Heart left ventricle (tissue), 16 donors: Measurements from ENCODE around the gene IL26. TPM values are rescaled to one million over a fixed set of nuclear protein-coding genes. Genes with fewer than 3 reads are reported as not detected.

Experiments used
- ATAC-seq, 4 donors: fragments of 200-7000 bp; cut with Tn5 transposase; one replicate each; pipeline ENCODE4 v1.9.1; 2020 to 2022; ENCODE audit warnings: moderate library complexity in 4 of 4, mild to moderate bottlenecking in 3 of 4, moderate number of reproducible peaks in 1 of 4
- DNase-seq, 5 donors: peaks; one replicate each; pipeline ENCODE4 v3.0.0-alpha.2; 2020
- H3K27ac ChIP-seq, 12 donors: fragments of 200-600 bp; sonication (generic) in 4 of 12; one replicate each; pipeline versions ENCODE4 v1.5.0 to v1.8.0; 2016 to 2022; ENCODE audit warnings: mild to moderate bottlenecking in 2 of 12
- H3K27me3 ChIP-seq, 9 donors: fragments of 200-600 bp; sonication (generic) in 2 of 9; one replicate each; pipeline versions ENCODE4 v1.5.1 to v1.8.0; 2016 to 2022; ENCODE audit warnings: mild to moderate bottlenecking in 3 of 9
- H3K36me3 ChIP-seq, 9 donors: fragments of 200-600 bp; sonication (generic) in 2 of 9; one replicate each; pipeline versions ENCODE4 v1.5.0 to v1.8.0; 2018 to 2022; ENCODE audit warnings: mild to moderate bottlenecking in 2 of 9
- H3K4me1 ChIP-seq, 12 donors: fragments of 200-600 bp; sonication (generic) in 4 of 12; one replicate each; pipeline versions ENCODE4 v1.5.0 to v1.8.0; 2016 to 2022; ENCODE audit warnings: mild to moderate bottlenecking in 3 of 12
- H3K4me3 ChIP-seq, 12 donors: fragments of 200-600 bp; sonication (generic) in 4 of 12; one replicate each; pipeline versions ENCODE4 v1.5.0 to v1.8.0; 2017 to 2022; ENCODE audit warnings: mild to moderate bottlenecking in 9 of 12, moderate library complexity in 4 of 12
- H3K9me3 ChIP-seq, 12 donors: fragments of 200-600 bp; sonication (generic) in 4 of 12; one replicate each; pipeline versions ENCODE4 v1.5.0 to v1.8.0; 2016 to 2022; ENCODE audit warnings: mild to moderate bottlenecking in 1 of 12
- CTCF ChIP-seq, 12 donors: fragments of 200-600 bp; sonication (generic) in 4 of 12; IDR thresholded peaks; one replicate each; pipeline versions ENCODE4 v1.5.0 to v1.8.0; 2018 to 2022; ENCODE audit warnings: antibody characterized with exemption in 12 of 12, mild to moderate bottlenecking in 5 of 12
- POLR2A ChIP-seq, 2 donors: fragments of 450-650 bp; IDR thresholded peaks; one replicate each; pipeline ENCODE4 v1.6.1; 2017; ENCODE audit warnings: antibody characterized with exemption in 2 of 2, mild to moderate bottlenecking in 2 of 2, moderate library complexity in 2 of 2
- WGBS, 4 donors: extraction: QIAGEN DNeasy Blood & Tissue Kit in 2 of 4; methylation state at CpG; one replicate each; pipeline versions ENCODE4 v1.1.5 to v1.1.7; 2013 to 2018; 5-methylcytosine and 5-hydroxymethylcytosine counted together
- intact Hi-C, 10 donors: fragments of 100-400 bp; cut with DNase I; formaldehyde crosslinking; loops; one replicate each; pipeline versions ENCODE4 v1.11.1 to v1.14.2; 2022
- polyA plus RNA-seq, 2 donors: library from polyadenylated mRNA; stranded (reverse); fragments of 200-250 nt; gene quantifications; one replicate each; pipeline ENCODE4 v1.2.3, GENCODE V29; 2013
- total RNA-seq, 9 donors: library from RNA; depleted of rRNA in 2 of 9; stranded (reverse); fragments of >200 nt in 2 of 9; fragmentation: NEBNext Ultra II Directional in 3 of 9; extraction: Animal tissue kit (Norgen Biotek cat#: 25700) in 3 of 9; gene quantifications; one replicate each; pipeline versions ENCODE4 v1.1.0 to v1.2.4, GENCODE V29; 2016 to 2023
- donor health status: ischemic (EF 13 %, LVEDD 7.1; RV severe dilation, severe dysfunction).
- donor health status: healthy with polysubstance abuse.
- donor health status: DM: no; HTN: yes; CAD: no.
- donor health status: DM: no; HTN: no; CAD: no.
- donor health status: ischemic (EF 25% LVEDD 6.9; RV normal size, moderate dysfunction).
- donor health status: ischemic (EF 25% LVEDD 5.7; RV mildly dilated, moderate dysfunction).
- donor health status: healthy.
- donor health status: DM: yes; HTN: yes; CAD: no.
- donor health status: ischemic (EF 35%, LVEDD 5.7; RV mildly dilated, moderate dysfunction).
- donor health status: nonischemic (EF 11% LVEDD 7.7; RV severe dilation, severe dysfunction).
- donor health status: DM: yes; HTN: yes; CAD: no.
- donor health status: PGD.
- donor health status: ischemic (EF 29% LVEDD 5.4; RV normal size, mild dysfunction).
- donor health status: nonischemic (EF 23%, LVEDD 6.1; RV moderate dilation, normal function).

The IL26 gene
- total and polyA plus RNA-seq, 11 donors, result not detected

DNA sequence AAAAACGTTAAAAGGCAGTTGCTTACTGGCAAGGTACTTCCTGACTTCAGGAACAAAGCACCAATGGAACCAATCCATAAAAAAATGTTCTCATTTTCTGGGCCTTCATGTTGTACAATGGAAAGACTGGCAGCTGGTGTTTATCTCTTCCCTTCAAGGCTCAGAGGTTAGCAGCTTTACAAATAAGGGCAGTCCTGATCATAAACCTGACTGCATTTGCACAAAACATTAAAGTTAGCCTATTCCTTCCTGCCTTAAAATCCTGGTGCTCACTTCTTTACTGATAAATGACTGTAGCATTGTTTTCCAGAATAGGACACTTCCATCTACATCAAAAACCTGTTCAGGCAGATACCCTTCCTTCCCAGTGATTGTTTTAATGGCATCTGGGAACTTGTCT is 19.2 kb downstream of the IL26 start:
- Histone ChIP-seq H3K4me3 (no peak overlapping the region), H3K9me3 (no peaks in the 10 kb centered on the region), H3K36me3 (no peaks in the 10 kb centered on the region), H3K27me3 (peaks cover 0 to 21% (median 0%) of the 10 kb centered on the region in 9 donors), H3K4me1 (no peaks in the 10 kb centered on the region), H3K27ac (no peak overlapping the region)
- intact Hi-C loops, result no loop called here
- no peak for TF ChIP-seq CTCF (IDR thresholded peaks at IDR 0.05)
- TF ChIP-seq POLR2A (IDR thresholded peaks at IDR 0.05), result no peak
- WGBS, 4 donors, result 26 to 43% (median 37%) methylated on average over 1 of the region's 1 CpG
- ATAC-seq (no peak), DNase-seq (no peak)

DNA sequence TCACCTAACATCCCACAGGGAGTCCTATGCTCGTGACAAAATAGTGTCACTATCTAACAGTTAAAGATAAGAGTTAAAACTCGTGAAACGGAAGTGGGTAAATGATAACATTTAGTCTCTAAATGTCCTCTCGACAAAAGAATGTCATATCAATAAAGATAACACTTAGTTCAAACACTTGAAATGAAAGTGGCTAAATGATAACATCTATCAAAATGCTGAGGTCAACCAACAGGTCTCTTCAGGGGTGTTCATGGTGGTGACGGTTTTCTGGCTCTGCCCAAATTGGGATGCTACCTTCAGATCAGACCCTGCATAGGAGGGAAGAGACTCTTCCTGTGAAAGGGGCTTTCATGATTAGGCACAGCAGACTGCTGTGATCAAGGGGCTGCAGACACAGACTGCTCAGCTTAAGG is 22.1 kb downstream of the IL26 start:
- TF ChIP-seq POLR2A (IDR thresholded peaks at IDR 0.05) (no peak), CTCF (IDR thresholded peaks at IDR 0.05) (no peak)
- DNase-seq, result no peak
- no peaks in the 10 kb centered on the region for H3K4me1 ChIP-seq
- ATAC-seq, result no peak
- H3K27ac ChIP-seq, result no peak overlapping the region
- no peak overlapping the region for H3K4me3 ChIP-seq
- no peaks in the 10 kb centered on the region for H3K36me3 ChIP-seq
- intact Hi-C loops, result no loop called here
- peaks cover 0 to 15% (median 0%) of the 10 kb centered on the region in 9 donors for H3K27me3 ChIP-seq
- no peaks in the 10 kb centered on the region for H3K9me3 ChIP-seq
- 14 to 22% (median 14%) methylated on average over 5 of the region's 5 CpGs for WGBS, 4 donors

- intact Hi-C loops, result no loop called here
- Histone ChIP-seq H3K27ac (no peak overlapping the region), H3K4me3 (no peak overlapping the region), H3K27me3 (peaks cover 0 to 6% (median 0%) of the 10 kb centered on the region in 9 donors), H3K4me1 (no peaks in the 10 kb centered on the region), H3K36me3 (no peaks in the 10 kb centered on the region), H3K9me3 (no peaks in the 10 kb centered on the region)
- no peak for TF ChIP-seq CTCF (IDR thresholded peaks at IDR 0.05)
- TF ChIP-seq POLR2A (IDR thresholded peaks at IDR 0.05), result no peak
- DNase-seq, result no peak
- WGBS, 4 donors, result 78 to 83% (median 83%) methylated on average over 2 of the region's 2 CpGs
- no peak for ATAC-seq
These were observed 24.8 kb downstream of the IL26 start for GRCh38 chr12:68200854-68201253.

- DNase-seq, result no peak
- Histone ChIP-seq H3K36me3 (no peaks in the 10 kb centered on the region), H3K27me3 (peaks cover 0 to 6% (median 0%) of the 10 kb centered on the region in 9 donors), H3K4me1 (no peaks in the 10 kb centered on the region), H3K9me3 (no peaks in the 10 kb centered on the region), H3K4me3 (no peak overlapping the region), H3K27ac (no peak overlapping the region)
- no peak for ATAC-seq
- no peak for TF ChIP-seq CTCF (IDR thresholded peaks at IDR 0.05)
- no peak for TF ChIP-seq POLR2A (IDR thresholded peaks at IDR 0.05)
- intact Hi-C loops, result no loop called here
- WGBS, 4 donors, result 91 to 97% (median 95%) methylated on average over 1 of the region's 1 CpG
These were observed 26.5 kb downstream of the IL26 start for GRCh38 chr12:68199127-68199526.
